ENCODE data around the gene MBP. TPM values are rescaled to one million over a fixed set of nuclear protein-coding genes. Genes with fewer than 3 reads are reported as not detected.

The MBP gene
- total RNA-seq, 1 donor from 2014 or later = 9.7 TPM

DNA sequence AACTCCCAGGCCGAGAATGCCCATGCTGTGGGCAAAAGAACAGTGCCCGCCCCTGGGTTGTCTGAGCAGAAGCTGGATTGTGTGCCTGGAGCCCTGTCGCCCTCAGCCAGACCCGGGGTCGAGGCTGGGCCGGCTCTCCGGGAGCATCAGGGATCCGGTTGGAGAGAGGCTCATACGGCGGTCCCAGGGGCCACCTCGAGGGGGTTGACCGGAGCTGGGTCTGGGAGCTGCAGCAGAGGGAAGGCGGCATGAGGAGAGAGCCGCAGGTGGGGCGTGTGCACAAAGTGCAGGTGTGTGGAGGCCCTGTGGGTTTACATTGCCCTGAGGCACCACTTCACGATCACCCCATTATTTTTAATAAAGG lies 39.5 kb downstream of the MBP start:
- DNase-seq (ENCODE audit: low spot score) = no peak
- Mint-ChIP-seq H3K9me3 (ENCODE audit: unreplicated experiment) (no peaks in the 10 kb centered on the region), H3K27me3 (ENCODE audit: unreplicated experiment) (peaks cover 10% of the 10 kb centered on the region), H3K27ac (ENCODE audit: unreplicated experiment) (no peak overlapping the region), H3K36me3 (ENCODE audit: low read depth, unreplicated experiment) (peaks cover 5% of the 10 kb centered on the region), H3K4me3 (ENCODE audit: unreplicated experiment) (no peak overlapping the region), H3K4me1 (ENCODE audit: unreplicated experiment) (peaks cover 22% of the 10 kb centered on the region)
- TF ChIP-seq, protein P1, sequence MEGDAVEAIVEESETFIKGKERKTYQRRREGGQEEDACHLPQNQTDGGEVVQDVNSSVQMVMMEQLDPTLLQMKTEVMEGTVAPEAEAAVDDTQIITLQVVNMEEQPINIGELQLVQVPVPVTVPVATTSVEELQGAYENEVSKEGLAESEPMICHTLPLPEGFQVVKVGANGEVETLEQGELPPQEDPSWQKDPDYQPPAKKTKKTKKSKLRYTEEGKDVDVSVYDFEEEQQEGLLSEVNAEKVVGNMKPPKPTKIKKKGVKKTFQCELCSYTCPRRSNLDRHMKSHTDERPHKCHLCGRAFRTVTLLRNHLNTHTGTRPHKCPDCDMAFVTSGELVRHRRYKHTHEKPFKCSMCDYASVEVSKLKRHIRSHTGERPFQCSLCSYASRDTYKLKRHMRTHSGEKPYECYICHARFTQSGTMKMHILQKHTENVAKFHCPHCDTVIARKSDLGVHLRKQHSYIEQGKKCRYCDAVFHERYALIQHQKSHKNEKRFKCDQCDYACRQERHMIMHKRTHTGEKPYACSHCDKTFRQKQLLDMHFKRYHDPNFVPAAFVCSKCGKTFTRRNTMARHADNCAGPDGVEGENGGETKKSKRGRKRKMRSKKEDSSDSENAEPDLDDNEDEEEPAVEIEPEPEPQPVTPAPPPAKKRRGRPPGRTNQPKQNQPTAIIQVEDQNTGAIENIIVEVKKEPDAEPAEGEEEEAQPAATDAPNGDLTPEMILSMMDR (IDR thresholded peaks at IDR 0.05; ENCODE audit: unreplicated experiment) = no peak

DNA sequence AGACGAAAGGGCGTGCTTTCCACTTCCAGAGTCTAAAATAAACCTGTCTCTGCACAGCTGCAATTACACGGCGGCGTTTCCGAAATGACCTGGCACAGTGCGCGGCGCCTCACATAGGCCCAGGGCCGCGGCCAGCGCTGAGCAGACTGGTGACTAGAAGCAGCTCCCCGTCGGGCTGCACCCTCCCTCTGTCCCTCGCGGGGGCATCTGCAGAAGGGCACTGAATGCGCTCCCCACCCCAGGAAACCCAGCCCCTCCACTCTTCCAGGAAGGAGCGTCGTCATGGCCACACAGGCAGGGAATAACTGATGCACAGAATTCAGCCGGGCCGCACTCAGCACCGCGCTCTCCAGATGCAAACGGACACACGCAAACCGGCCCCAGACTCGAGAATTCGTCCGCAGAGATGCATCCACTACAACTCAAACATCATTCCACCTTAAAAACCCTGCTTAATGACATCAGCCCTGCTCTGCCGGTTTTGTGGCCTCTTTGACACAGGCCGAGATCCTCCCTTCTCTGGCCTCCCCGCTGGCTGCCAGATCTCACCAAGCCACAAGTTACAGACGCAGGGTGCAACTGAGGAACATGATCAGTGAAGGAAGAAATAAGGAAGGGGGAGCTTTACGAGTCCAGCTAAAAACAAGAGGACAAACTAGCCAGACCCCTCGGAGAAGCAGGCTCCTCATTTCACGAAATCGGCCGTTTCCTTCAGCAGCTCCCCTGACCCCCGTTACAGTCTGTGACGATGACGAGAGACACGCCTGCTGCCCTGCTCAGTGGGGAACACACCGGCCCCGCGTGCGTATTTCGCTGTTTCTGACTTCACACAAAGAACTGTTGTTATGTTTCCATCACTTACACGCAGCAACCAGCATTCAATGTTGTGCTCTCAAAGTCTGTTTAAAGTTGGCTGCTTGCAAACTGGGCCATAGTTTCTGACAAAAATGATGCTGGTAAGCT lies 40.2 kb downstream of the MBP start:
- Mint-ChIP-seq H3K27me3 (ENCODE audit: unreplicated experiment) (peaks cover 10% of the 10 kb centered on the region), H3K4me1 (ENCODE audit: unreplicated experiment) (peaks cover 16% of the 10 kb centered on the region), H3K36me3 (ENCODE audit: low read depth, unreplicated experiment) (peaks cover 5% of the 10 kb centered on the region), H3K27ac (ENCODE audit: unreplicated experiment) (no peak overlapping the region), H3K9me3 (ENCODE audit: unreplicated experiment) (no peaks in the 10 kb centered on the region), H3K4me3 (ENCODE audit: unreplicated experiment) (no peak overlapping the region)
- DNase-seq (ENCODE audit: low spot score) = no peak
- TF ChIP-seq, protein P1 (IDR thresholded peaks at IDR 0.05; ENCODE audit: unreplicated experiment) = no peak

DNA sequence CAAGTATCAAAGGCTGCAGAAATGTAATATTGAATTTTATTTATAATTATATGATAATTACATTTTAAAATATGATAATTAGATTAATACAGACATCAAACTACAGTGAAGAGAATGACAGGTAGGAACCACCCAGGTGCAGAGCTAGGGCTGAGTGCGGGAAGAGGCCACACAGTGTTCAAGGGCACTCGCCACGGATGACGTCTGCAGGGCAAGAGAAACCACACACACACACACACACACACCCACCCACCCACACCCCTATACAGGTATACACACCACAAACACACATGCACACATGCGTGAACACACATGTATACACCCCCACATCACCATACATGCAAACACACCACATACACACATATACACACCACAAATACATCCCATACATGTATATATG lies 41.2 kb downstream of the MBP start:
- H3K9me3 Mint-ChIP-seq (ENCODE audit: unreplicated experiment) = no peaks in the 10 kb centered on the region
- H3K27ac Mint-ChIP-seq (ENCODE audit: unreplicated experiment) = no peak overlapping the region
- H3K36me3 Mint-ChIP-seq (ENCODE audit: low read depth, unreplicated experiment) = peaks cover 5% of the 10 kb centered on the region
- H3K4me1 Mint-ChIP-seq (ENCODE audit: unreplicated experiment) = peaks cover 14% of the 10 kb centered on the region
- H3K4me3 Mint-ChIP-seq (ENCODE audit: unreplicated experiment) = peak overlapping the region; percentile 16
- peaks cover 10% of the 10 kb centered on the region for H3K27me3 Mint-ChIP-seq (ENCODE audit: unreplicated experiment)
- DNase-seq (ENCODE audit: low spot score) = no peak
- TF ChIP-seq, protein P1 (IDR thresholded peaks at IDR 0.05; ENCODE audit: unreplicated experiment) = no peak

DNA sequence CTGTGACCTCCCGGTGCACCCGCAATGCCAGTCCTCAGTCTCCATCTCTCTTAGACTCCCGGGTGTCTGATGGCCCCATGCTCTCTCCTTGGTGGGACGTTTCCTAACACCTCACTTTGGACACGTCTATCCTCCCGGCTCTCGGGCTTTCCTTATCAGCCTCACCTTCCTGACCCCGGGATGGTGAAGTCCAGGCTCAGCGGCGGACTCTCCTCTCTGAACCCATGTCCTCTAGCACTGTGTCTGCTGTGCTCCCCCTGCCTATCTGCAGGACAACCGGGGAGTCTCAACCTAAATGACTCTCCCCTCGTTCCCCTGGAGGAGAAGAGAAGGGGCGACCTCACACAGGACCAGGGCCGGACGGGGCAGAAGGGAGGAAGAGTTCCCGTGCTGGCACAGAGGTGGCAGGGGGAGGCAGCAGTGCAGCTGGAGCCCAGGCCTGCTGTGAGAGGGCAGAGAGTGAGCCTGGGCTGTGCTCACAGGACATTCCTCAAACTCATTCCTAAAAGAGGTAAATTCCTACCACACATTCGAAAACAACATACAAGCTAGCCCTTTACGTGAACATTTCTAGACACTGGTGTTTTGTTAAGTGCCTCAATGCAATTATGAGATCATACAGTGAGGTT lies 41.9 kb downstream of the MBP start:
- no peak for DNase-seq (ENCODE audit: low spot score)
- peaks cover 18% of the 10 kb centered on the region for H3K4me1 Mint-ChIP-seq (ENCODE audit: unreplicated experiment)
- H3K27ac Mint-ChIP-seq (ENCODE audit: unreplicated experiment) = no peak overlapping the region
- TF ChIP-seq, protein P1 (IDR thresholded peaks at IDR 0.05; ENCODE audit: unreplicated experiment) = no peak
- no peak overlapping the region for H3K4me3 Mint-ChIP-seq (ENCODE audit: unreplicated experiment)
- H3K9me3 Mint-ChIP-seq (ENCODE audit: unreplicated experiment) = no peaks in the 10 kb centered on the region
- peaks cover 10% of the 10 kb centered on the region for H3K27me3 Mint-ChIP-seq (ENCODE audit: unreplicated experiment)
- peaks cover 5% of the 10 kb centered on the region for H3K36me3 Mint-ChIP-seq (ENCODE audit: low read depth, unreplicated experiment)
